GM10248 (cell line): ENCODE data around the gene SNAP29.
A peak's percentile ranks its signal among the peaks of the same experiment; 100 is the strongest.

ENCODE experiments used
- CTCF ChIA-PET: fragments of 300-600 bp; sonication (Branson Sonifier 250); formaldehyde crosslinking; extraction: SDS; loops from one replicate; lab custom pipeline; 2021; ENCODE audit warnings: antibody characterized with exemption; lab: Yijun Ruan, JAX
- POLR2A ChIA-PET: fragments of 350-650 bp; sonication (Branson Sonifier 250); formaldehyde crosslinking; extraction: SDS; loops from one replicate; lab custom pipeline; 2020; ENCODE audit warnings: antibody characterized with exemption; lab: Yijun Ruan, JAX
- DNase-seq: peaks from one replicate; pipeline ENCODE4 v3.0.0; 2012; ENCODE audit errors: extremely low spot score
- TF ChIP-seq, protein P1 (sequence below): IDR thresholded peaks from 2 replicates; pipeline ENCODE4 v1.5.1; 2012; ENCODE audit warnings: mild to moderate bottlenecking, low read depth; ENCODE audit errors: extremely low read depth, missing control alignments, control extremely low read depth

The SNAP29 gene

DNA sequence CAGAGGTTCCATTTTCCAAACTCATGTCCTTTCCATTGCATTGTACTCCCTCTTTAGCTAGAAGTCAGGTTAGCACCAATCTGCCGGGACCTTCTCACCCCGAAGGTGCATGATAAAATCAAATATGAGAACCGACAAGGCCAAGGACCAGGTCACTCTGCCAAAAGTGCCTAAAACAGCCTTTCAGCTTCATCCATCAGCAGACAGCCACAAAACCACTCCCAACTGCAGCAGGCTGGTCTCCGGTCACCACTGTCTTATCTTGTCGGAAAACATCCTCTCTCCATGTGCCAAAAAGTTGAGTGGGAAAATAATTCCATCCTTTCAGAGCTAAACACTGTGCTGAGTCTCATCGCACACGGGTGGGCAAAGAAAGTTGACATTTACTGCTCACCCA lies 1.6 kb upstream of the SNAP29 start:
- ChIA-PET POLR2A (no interaction called here), CTCF (interaction anchor here (1.6 kb wide), 1 partner anchor 64 kb away, joined by 5 read pairs; no protein-coding TSS in a partner anchor)
- TF ChIP-seq, protein P1, sequence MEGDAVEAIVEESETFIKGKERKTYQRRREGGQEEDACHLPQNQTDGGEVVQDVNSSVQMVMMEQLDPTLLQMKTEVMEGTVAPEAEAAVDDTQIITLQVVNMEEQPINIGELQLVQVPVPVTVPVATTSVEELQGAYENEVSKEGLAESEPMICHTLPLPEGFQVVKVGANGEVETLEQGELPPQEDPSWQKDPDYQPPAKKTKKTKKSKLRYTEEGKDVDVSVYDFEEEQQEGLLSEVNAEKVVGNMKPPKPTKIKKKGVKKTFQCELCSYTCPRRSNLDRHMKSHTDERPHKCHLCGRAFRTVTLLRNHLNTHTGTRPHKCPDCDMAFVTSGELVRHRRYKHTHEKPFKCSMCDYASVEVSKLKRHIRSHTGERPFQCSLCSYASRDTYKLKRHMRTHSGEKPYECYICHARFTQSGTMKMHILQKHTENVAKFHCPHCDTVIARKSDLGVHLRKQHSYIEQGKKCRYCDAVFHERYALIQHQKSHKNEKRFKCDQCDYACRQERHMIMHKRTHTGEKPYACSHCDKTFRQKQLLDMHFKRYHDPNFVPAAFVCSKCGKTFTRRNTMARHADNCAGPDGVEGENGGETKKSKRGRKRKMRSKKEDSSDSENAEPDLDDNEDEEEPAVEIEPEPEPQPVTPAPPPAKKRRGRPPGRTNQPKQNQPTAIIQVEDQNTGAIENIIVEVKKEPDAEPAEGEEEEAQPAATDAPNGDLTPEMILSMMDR, result no peak
- no peak for DNase-seq

DNA sequence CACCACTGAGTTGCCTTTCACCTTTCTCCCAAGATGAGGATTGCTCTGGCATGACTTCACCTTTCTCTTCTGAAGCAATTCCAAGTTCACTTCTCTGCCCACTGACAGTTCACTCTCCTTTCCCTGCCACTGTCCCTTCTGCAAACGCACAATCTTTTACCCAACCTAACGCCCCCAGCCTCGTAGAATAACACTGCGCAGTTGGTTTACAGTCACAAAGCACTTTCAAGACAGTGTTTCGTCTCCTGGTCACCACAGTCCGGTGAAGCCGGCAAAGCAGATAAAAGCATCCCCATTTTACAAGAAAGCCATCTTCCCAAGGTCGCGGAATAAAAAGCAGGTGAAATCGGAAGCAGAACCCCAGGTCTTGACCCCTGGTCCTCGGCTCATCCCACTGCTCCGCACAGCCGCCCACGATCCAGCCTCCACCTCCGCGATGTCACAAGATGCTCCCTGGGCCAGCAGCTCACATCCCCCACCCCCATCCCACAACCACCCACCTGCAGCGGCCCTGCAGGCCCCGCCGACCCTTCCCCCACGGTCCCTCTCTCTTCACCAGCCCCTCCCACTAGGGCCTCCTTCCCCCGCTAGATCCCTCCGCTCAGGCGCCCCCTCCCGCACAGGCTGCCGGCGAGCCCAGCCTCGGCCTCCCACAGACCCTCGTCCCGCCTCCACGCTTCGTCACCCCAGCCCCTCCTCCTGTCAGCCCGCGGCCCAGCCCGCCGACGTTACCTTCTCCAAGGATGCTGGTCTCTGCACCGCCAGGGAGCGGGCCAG lies 781 bp upstream of the SNAP29 start:
- peak; percentile 86 for DNase-seq
- TF ChIP-seq, protein P1, result no peak
- ChIA-PET POLR2A (no interaction called here), CTCF (no interaction called here)

DNA sequence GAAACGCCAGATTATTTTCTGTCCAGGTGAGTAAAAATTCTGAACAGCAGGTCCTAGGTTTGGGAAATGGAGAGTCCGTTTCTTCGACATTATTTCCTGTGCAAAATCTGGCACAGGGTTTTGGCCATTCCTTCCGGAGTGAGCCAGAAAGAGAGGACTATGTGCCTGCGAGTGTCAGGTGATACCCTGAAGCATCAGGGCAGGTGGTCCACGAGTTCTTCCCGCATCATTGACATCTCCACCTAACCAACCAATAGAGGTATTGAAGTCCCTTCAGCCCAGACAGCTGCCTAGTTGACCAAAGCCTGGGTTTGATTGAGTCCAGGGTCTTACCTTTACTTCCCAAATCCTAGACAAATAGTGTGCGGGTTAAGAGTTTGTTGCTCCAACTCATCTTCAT lies 808 bp downstream of the SNAP29 start:
- CTCF ChIA-PET, result interaction anchor here (1.0 to 1.5 kb wide), 2 partner anchors 19 to 26 kb away, joined by 3 to 5 read pairs; no protein-coding TSS in a partner anchor
- no peak for DNase-seq
- POLR2A ChIA-PET, result interaction anchor here (0.5 kb wide), 1 partner anchor 143 kb away, joined by 3 read pairs; no protein-coding TSS in a partner anchor
- TF ChIP-seq, protein P1, result no peak

DNA sequence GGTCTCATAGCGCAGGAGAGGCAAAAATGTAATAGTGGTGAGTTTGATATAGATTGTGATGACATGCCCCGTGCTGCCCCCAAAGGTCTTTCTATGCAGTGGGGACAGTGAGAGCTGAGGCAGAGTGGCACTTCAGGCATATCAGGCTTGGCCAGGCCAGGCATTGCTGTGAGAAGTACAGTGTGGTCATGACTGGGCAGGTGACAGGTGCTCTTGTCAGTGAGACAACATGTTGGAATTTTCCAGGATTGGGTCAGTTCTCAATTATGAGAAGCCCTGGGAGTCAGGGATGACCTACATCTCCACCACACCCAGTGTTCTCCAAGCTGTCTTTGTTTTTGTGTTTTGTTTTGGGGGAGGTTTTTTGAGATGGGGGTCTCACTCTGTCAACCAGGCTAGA lies 3.7 kb downstream of the SNAP29 start:
- ChIA-PET CTCF (interaction anchor here (1.1 to 1.9 kb wide), 2 partner anchors 15 to 23 kb away, joined by 3 to 4 read pairs; no protein-coding TSS in a partner anchor), POLR2A (no interaction called here)
- TF ChIP-seq, protein P1, result no peak
- DNase-seq, result no peak

DNA sequence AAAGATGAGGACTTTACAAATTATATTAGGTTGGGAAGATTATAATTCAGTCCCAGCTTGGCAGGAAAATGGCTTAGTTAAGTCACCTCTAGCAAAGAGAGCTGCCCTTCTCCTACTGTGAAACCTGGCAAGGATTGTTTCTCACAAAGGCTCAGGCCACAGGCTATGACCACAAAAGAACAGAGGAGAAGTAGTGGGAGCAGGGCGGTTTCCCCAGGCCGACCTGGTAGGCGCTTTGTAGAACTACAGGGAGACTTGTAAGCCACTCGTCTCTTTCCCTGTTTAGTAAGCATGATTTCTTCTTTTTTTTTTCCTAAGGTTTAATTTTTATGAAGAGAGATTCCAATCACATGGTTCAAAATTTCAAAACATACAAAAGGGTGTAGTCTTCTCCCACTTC lies 4.6 kb downstream of the SNAP29 start:
- POLR2A ChIA-PET, result no interaction called here
- no peak for DNase-seq
- TF ChIP-seq, protein P1, result no peak
- CTCF ChIA-PET, result interaction anchor here (1.1 to 1.9 kb wide), 3 partner anchors 13 to 22 kb away, joined by 3 to 4 read pairs (median 3); no protein-coding TSS in a partner anchor

DNA sequence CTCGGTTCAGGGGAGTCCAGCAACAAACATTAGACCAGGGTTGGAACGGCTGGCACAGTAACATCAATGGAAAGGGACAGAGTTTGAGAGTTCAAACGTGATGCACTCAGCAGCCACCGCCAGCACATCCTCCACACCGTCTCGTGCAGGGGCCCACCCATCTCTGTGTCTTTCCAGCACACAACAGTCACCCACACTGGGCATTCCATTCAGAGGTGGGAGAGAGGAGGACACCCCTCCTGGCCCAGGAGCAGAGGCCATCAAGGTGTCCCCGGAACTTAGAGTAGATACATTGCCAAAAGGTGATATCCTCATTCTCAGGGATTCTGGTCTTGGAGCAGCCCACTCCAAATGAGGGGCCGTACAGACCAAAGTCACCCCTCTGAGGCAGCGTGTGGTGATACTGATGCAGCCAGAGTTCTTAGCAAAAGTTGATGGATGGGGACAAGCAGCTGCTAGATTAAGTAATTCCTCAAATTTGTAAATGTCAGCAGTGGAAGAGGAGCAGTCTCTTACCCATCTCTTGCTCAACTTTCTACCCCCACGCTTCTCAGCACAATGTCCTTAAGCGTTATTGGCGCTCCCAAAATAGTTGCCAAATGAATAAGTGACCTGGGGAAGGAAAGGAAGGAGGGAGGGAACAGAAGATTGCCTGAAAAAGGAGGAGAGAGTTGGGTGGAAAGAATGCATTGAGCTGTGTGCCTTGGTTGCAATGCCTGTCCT lies 5.5 kb downstream of the SNAP29 start:
- ChIA-PET POLR2A (interaction anchor here (0.6 kb wide), 1 partner anchor 1141 kb away, joined by 4 read pairs; no protein-coding TSS in a partner anchor), CTCF (interaction anchor here (1.6 kb wide), 1 partner anchor 12 kb away, joined by 3 read pairs; no protein-coding TSS in a partner anchor)
- TF ChIP-seq, protein P1, result no peak
- no peak for DNase-seq
